Cerebellar cortex (tissue), 1 donor: ENCODE measurements around the gene ALKBH1.
"Not testable (repeated sequence)": the region's sequence is repeated elsewhere in the genome, so short reads cannot be mapped to it uniquely, and the experiment has no call there.

Experiments used
- DNase-seq: peaks from one replicate; pipeline ENCODE4 v3.0.0-alpha.2; 2015; ENCODE audit warnings: low spot score

The ALKBH1 gene, protein sequence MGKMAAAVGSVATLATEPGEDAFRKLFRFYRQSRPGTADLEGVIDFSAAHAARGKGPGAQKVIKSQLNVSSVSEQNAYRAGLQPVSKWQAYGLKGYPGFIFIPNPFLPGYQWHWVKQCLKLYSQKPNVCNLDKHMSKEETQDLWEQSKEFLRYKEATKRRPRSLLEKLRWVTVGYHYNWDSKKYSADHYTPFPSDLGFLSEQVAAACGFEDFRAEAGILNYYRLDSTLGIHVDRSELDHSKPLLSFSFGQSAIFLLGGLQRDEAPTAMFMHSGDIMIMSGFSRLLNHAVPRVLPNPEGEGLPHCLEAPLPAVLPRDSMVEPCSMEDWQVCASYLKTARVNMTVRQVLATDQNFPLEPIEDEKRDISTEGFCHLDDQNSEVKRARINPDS

DNA sequence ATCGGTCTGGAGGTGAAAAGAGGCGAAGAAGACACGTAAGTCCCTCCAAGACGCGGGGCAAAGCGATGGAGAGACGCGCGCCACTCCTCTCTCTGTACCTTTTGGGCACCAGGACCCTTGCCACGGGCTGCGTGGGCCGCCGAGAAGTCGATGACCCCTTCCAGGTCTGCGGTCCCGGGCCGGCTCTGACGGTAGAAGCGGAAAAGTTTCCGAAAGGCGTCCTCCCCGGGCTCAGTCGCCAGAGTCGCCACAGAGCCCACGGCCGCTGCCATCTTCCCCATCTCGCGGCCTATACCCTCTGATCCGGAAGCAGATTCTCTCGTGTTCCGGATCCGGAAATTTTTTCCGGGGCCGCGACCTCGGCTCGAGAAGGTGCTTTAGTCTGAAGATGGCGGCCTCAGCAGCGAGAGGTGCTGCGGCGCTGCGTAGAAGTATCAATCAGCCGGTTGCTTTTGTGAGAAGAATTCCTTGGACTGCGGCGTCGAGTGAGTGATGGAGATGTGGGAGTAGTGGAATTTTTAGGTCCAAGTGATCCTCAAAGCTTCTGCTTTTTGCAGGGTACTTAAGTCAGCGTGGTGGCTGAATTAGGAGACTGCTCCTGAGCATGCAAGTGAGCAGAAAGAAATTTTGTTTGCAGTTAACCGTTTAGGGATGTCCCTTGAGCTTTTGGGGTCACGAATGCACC, at the start of gene ALKBH1, which contains the start of gene SLIRP:
Gene ALKBH1, minus strand, starts transcription at position 300 of the 685 bp plus-strand sequence. Its CDS starts 19 bp downstream, at position 281.
Gene SLIRP, plus strand, starts transcription at position 380 of the 685 bp plus-strand sequence. Its CDS starts 9 bp downstream, at position 389.
- DNase-seq = peak; percentile 92

DNA sequence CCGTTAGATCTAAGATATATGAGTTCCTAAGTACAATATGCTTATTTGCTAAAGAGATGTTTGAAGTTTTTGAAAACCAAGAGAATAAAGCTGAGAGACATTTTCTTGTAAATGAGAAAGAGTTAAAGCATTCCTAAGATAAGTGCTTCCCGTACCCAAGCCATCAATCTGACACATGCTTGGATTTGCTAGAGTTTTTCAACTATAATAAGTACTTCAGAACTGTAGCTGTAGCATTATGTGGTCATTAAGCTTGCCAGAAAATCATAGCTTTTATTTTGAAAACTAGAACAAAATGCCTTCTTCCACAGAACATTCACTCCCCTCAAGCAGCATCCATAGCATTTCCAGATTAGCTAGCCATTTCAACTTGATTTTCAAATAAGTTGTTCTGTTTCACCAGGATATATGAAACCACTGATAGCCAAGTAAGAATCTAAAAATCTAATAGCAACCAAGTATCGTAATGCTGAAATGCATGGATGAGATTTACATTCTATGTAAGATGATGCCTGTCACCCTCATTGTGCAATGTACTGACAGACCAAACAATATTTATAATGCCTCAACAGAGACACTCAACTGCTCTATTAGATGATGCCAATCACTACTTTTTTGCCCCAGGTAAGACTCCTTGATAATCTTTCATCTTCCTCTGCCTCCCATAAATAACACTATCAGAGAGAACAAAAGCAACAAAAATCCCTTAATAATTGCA, 45.1 kb upstream of the ALKBH1 start:
- DNase-seq = no peak

DNA sequence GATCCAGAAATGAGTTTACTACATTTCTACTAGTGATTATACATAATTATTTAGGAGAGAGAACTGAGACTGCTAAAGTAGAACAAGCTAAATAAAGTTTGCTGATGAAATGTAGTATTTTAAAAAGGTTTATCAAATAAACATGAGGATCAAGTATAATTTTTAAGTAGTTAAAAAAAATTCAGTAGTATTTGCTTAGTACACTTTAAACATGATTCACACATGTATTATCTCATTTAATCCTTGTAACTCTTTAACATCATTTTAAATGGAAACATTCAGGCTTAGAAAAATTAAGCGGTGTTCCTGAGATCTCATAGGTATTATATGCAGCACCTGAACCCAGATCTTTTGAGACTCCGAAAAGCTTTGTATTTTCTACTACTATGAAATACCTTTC, 44.4 kb upstream of the ALKBH1 start:
- no peak for DNase-seq

DNA sequence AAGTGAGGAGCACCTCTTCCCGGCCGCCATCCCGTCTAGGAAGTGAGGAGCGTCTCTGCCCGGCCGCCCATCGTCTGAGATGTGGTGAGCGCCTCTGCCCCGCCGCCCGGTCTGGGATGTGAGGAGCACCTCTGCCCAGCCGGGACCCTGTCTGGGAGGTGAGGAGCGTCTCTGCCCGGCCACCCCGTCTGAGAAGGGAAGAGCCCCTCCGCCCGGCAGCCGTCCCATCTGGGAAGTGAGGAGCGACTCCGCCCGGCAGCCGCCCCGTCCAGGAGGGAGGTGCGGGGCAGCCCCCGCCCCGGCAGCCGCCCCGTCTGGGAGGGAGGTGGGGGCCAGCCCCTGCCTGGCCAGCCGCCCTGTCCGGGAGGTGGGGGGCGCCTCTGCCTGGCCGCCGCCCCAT, 39.6 kb upstream of the ALKBH1 start:
- not testable (repeated sequence) for DNase-seq

DNA sequence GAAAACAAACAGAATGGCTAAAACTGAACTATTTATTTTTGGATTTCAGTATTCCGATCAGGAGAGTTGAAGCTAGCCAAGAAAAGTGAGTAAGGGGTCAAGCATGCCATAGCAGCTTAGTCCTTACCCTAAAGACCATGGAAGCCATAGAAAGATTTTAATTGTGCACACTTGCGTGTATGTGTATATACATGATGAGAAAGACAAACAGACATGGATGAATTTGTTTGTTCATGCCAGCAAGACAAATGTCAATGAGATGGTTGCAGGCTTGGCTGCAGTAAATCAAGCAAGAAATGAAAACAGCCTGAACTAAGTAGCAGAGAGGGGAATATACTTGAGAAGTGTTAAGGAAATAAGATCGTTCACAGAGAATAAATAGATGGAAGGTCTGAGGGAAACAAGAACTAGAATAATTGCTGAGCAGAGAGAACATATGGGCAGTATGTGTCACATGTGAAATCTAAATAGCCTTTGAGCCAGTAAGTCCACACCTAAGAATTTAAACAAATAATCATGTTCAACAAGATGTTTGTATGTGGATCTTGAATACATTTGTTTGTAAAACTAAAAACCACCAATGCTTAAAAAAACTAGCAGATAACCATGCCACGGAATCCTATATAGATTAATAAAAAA, 38.4 kb upstream of the ALKBH1 start:
- no peak for DNase-seq

DNA sequence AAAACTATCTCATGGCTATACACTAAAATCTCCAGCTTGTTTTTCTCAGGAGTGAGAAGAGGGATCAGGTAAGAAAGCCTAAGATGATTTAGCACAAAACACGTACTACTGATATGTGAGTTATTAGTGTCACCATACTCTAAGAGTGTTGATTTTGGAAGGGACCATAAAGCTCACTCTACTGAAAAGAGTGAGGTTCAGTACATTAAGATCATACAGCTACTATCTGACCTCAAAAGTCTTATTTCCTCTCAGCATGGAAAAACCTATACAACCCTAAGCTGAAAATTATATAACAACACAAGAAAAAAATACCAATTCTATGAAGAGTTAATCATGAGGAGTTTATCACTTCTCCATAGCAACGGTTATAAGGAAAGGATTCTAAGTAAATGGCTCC, 33.6 kb upstream of the ALKBH1 start:
- DNase-seq = no peak

DNA sequence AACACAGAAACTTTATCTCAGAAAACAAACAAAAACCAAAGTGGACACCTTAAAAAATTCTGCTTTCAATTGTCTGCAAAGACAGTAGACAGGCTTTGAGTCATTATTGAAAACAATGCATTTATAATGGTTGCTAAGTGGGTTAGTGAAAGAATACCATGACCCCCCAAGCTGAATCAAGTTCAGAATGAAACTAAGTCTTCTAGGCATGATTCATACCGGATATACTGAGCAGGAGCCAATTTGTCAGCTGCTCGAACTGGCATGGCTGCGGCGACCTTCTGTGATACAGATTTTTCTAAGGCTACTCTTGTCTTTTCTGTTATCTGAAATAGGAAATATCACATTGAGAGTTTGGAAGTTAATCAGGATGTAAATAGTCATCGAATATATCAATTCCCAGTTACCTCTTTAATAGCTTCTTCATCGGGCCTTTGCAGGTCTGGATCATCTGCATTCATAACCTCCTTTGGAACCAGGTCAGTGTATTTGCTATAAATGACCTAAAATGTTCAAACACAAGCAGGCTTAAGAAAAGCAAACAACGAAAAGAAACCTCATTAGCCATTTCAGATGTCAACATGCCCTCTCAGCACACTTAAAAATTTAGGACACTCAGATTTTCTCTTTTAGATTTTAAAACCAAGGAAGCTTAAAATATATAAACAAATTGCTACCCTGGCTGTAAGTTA, 30.9 kb upstream of the ALKBH1 start:
- DNase-seq = no peak

DNA sequence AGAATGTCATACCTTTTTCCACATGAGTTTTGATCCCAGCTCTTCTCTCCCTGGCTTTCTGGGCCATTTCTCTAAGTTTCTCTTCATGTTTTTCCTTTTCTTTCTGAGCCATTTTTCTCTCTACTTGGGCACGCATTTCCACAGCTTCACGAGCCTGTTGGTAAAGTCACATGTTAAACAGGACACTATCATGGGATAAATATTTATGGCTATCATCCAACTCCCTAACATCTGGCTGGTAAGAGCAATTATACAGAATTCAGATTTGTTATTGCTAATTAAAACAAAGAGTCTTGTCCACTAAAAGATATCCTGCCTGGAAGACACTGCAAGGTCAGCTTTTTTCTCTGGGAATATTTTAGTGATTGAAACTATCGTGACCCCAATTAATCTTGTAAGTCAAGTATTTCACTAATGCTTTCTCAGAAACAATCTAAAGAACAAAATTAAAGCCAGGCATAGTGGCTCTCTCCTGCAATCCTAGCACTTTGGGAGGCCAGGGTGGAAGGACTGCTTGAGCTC, 23.2 kb upstream of the ALKBH1 start:
- DNase-seq = no peak

DNA sequence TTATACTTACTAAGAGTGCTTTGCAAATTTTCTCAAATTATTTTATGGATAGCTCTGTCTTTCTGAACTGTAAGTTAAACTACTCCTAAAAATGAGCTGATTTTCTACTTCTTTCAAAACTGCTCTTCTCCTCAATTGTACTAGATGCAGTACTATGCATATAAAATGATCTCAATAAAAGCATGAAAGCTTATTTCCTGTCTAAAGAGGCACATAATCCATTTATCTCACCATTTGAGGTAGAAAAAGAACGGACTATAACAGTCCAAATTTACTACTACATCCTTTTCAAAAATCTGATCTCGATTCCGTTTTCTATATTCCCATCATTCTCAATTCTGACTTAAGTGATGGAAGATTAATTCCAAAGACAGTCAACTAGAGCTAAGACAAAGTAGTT, 14.5 kb upstream of the ALKBH1 start:
- no peak for DNase-seq

DNA sequence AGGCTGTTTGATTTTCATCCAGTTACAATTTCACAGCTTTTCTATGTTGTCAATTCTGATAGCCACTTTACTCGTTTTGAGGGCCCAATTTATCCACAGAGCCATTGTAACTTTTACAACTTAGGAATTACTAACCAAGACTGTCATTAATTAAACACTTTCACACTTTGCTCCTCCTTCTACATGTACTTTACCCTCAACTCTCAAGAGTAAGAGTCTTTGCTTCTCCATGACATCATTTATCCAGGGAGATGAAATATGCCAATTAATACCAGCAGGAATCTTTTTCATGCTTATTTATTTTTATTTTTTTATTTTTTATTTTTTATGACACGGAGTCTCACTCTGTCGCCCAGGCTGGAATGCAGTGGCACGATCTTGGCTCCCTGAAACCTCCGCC, 13.6 kb upstream of the ALKBH1 start:
- no peak for DNase-seq

DNA sequence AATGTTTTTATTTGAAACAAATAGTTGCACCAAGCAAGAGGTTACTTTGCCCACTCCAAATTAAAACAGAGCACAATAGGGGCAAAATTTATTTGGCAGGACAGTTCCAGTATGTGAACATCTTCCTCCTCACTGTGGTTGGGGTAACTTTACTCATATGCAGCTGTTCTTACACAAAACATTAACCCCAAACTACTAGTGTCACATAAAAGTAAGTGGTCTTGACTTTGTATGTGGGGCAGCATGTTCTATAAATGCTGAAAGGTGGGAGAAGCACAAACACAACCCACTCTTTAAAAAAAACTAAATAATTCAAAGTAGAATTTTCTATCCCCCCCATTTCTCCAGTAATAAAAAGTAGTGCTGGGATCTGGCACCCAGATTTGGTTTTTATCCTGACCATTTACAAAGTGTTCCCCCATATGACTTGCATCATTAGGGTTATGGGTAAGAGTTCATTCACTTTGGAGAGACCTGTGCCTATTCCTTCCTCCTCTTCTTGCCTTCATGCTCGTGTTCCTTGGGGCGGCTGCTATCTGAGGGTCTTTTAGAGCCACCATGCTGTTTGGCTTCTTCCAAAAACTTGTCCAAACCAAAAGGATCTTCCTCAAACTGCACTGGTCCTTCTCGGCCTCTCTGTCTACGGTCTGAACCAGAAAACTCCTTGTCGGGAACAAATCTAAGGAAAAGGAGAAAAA, 9.9 kb upstream of the ALKBH1 start:
- no peak for DNase-seq

DNA sequence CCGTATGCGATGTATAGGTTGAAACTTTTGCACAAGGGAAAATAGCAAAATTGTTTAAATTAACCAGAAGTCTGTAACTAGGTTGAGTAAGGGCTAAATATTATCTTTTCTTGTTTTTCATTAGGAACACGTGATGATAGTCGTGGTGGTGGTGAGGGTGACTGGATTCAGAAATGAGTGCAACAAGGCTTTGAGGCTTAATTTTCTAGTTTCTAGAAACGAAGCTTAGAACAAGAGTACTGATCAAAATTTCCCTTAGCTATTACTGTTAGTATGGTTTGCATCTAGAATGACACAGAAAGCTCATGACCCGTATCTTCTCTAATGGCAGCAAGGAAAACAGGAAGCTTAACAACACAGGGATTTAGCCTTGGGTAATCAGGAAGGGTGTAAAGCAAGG, 7.1 kb upstream of the ALKBH1 start:
- no peak for DNase-seq

DNA sequence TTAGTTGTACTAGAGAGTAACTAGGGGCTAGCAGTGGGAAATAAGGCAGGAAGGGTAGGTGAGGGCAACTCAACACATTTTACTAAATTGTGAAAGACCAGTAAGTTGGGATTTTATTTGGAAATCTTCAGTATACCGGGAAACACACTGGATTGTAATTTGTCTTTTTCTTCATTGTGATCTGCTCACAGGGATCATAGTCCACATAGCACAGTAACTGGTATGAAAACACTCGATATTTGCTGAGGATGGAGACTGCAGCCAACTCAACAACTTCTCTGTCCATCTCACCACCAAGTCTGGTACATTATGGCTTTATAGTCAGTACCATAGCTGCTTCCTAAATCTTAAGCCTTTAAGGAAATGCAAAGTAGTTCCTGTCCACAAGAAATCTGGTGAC, 2.5 kb upstream of the ALKBH1 start:
- no peak for DNase-seq

DNA sequence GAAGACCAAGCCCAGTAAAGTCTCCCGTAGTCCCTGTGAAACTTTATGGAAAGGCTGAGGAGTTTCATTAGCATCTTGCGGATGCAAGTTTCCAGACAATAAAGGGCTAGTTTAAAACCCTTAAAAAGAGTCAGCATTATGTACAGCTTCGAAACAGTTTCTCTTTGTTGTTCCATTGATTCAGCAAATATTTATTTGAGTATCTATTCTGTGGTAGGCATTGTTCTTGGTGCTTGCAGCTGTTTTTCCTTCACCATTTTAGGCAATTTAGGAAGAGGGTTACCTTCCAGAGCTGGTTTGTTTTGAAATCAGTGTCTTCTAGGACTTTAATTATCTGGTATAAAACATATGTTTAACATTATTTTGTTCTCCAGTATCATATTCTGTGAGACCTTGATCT, 1.6 kb upstream of the ALKBH1 start:
- no peak for DNase-seq

DNA sequence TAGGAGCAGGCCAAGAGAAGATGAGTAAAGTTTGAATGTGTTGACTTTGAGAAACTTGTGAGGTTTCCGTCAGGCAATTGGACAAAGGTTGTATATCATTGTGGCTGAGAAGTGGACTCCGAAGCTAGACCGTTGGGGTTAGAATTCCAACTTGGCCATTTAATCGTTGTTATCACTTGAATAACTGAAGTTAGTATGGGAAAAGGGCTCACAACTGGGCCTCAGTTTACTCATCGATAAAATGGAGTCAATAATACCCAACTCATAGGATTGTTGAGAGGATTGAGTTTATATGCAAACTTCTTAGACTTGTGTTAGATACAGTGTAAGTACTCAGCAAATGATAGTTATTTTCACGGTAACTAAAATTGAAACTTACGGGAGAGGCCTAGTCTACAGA, 926 bp upstream of the ALKBH1 start:
- DNase-seq = no peak

DNA sequence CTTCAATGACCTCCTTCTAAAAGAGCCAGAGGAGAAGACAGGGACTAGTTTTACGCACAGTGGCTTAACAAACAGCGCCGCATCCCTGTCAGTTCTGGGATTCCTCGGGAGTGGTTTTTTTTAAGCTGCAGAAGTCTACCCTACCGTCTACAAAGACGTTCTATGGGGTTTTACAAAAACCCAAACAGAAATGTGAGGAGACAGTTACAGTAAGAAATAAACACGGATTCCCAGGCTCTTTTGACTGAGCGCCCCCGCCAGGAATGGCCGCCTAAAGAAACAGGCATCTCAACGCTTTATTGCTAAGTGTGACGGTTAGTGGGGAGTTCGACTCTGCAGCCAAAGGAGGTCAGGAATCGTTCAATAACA, 484 bp downstream of the ALKBH1 start:
- DNase-seq = peak; percentile 46

DNA sequence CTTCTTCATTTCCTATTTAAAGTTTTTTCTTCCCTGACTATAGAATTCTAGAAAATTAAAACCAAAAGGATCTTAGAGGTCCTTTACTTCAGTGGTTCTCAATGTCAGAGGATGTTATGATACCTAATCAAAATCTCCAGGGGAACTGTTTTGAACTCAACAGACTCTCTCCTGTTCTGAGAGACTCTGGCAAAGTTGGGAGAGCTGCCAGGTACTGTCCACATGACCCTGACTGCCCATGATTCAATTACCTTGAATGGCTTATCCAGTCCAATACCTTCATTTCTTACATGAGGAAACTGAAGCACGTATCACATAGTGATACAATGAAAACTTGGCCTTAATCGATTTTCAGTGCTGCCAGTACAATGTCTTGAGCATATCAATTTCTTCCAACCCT, 16.6 kb downstream of the ALKBH1 start:
- no peak for DNase-seq

DNA sequence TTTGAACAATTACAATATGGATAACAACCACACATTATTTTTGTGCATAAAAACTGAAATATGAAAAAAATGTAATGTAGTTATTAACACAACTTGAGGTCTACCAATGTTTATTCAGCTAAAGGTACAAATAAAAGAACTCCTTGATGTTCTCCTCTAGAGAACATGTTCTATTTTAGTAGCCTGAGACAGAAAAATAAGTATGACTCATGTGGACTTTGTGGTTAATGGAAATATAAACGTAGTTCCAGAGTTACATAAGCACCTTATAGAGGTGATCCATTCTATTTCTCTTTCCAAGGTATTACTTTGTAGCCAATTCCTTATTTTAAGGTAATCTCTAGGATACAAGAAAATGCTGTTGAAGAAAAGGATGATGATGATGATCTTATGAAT, 25.7 kb downstream of the ALKBH1 start:
- no peak for DNase-seq

DNA sequence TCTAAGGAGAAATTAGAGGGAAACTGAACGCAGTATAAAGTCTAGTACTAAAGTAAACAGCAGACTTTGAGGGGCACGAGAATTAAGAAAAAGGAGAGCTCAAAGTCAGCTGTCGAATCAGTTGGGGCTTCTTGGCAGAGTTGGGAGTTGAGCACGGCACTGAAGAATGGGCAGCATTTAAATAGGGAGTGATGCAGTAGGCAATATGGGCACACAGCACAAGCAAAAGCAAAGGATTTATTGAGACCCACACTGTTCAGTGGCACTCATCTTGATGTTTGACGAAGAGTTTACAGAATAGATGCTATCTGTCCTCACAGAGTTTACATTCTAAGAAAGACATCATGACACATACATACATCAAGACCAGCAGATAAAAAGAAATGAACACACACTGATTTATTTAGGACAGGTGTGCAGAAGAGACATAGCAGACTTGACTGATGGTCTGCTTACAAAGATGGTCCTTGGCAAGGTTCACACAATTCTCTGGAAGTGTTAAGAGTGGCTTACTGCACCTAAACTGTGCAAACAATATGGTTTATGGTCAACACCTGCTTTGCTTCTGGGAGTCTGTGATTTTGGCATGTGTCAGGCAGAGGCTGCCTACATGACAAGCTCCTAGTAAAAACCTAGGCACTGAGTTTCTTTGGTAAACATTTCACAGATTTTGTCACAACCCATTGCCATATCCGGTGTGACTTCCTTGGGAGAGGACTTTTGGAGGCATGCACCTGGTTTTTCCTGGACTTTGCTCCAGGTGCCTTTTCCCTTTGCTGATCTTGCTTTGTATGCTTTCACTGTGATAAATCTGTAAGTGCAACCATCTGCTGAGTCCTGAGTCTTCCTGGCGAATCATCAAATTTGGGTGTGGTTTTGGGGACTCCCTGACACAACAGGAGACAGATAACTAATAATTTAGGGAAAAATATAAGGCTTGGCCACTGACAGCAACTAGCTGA, 26.3 kb downstream of the ALKBH1 start:
- no peak for DNase-seq

DNA sequence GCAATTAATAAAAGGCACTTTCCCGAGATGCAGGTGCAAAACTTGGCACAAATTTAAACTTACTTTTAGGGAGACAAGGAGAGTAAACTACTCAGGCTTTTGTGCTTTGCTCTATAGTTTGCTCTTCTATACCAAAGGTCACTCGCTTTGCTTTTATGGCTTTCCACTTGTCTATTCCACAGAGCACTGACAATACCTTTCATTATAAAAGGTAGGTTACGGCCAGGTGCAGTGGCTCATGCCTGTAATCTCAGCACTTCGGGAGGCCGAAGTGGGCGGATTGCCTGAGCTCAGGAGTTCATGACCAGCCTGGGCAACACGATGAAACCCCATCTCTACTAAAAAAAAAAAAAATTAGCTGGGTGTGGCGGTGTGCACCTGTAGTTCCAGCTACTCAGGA, 32.9 kb downstream of the ALKBH1 start:
- DNase-seq = no peak
